Adrenal gland (tissue), 5 donors: ENCODE measurements around the gene ATRN.

Experiments
- CTCF ChIP-seq, 6 experiments: fragments of 450-650 bp in 4 of 6; fragments of 200-600 bp in 2 of 6; sonication (generic) in 1 of 6; IDR thresholded peaks; 1 replicate in 5 of 6; 2 replicates in 1 of 6; pipeline versions ENCODE4 v1.5.1 to v1.8.0; 2016 to 2021; ENCODE audit warnings: antibody characterized with exemption in 6 of 6, mild to moderate bottlenecking in 2 of 6, moderate library complexity in 1 of 6
- POLR2A ChIP-seq, 2 donors: fragments of 450-650 bp; IDR thresholded peaks; one replicate each; pipeline ENCODE4 v1.6.1; 2017; ENCODE audit warnings: antibody characterized with exemption in 2 of 2, mild to moderate bottlenecking in 2 of 2, moderate library complexity in 1 of 2
- donor health status: DM: no; HTN: no; CAD: no.

GRCh38 chr20:3667434-3668037 lies 196.7 kb downstream of the ATRN start:
- TF ChIP-seq CTCF (IDR thresholded peaks at IDR 0.05): no peak
- TF ChIP-seq POLR2A (IDR thresholded peaks at IDR 0.05): no peak
